Bronchial epithelial cell (primary cell): ENCODE data around the gene SPATS1. TPM values are rescaled to one million over a fixed set of nuclear protein-coding genes. Genes with fewer than 3 reads are reported as not detected.

Source experiments
- DNase-seq: peaks from one replicate; pipeline ENCODE4 v3.0.0-alpha.2; 2010; ENCODE audit warnings: low read depth
- FAIRE-seq: peaks from 2 replicates; lab custom pipeline; 2011; peaks lifted over from hg19 to GRCh38; lab: Jason Lieb, UNC
- H3K27me3 ChIP-seq: 2 replicates; pipeline ENCODE4 v1.5.1; 2011; ENCODE audit warnings: low read length; ENCODE audit not compliant: control insufficient read depth, insufficient read depth
- H3K36me3 ChIP-seq: 2 replicates; pipeline ENCODE4 v1.5.1; 2011; ENCODE audit warnings: low read length; ENCODE audit not compliant: control insufficient read depth, insufficient read depth
- H3K4me3 ChIP-seq: 2 replicates; pipeline ENCODE4 v1.5.1; 2011; ENCODE audit warnings: mild to moderate bottlenecking, low read depth, low read length, control low read depth
- total RNA-seq: library from RNA; depleted of rRNA; stranded (reverse); fragments of >200 nt; gene quantifications from 2 replicates; pipeline ENCODE4 v1.2.1, GENCODE V29; 2014
- TF ChIP-seq, protein P1 (sequence below): IDR thresholded peaks from 2 replicates; pipeline ENCODE4 v1.5.1; 2011; ENCODE audit warnings: mild to moderate bottlenecking, moderate library complexity, low read length, control low read depth, inconsistent platforms; ENCODE audit not compliant: insufficient read depth, severe bottlenecking

The SPATS1 gene, protein sequence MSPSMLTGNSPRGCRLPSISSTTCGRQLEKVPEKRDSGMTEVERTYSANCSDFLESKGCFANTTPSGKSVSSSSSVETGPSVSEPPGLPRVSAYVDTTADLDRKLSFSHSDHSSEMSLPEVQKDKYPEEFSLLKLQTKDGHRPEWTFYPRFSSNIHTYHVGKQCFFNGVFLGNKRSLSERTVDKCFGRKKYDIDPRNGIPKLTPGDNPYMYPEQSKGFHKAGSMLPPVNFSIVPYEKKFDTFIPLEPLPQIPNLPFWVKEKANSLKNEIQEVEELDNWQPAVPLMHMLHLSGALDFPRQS
- total RNA-seq = not detected in 2 replicates

DNA sequence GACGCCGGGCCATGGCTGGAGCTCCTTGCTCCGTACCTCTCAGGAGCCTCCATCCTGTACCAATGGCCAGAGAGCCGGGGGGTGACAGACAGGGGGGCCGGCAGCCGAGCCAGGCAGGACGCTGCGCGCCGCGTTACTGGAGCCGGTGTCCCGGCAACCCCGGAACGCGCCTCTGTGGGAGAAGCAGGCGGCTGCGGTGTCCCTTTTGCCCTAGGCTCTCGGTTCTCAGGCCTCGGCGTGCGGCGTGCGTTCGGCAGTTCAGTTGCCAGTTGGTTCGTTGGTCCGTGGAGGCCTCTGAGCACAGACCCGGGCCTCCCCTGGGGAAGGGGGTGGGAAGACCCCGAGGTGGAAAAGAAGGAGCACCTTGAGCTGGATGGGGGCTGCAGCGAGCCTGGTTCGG, at the start of gene SPATS1:
SPATS1 (plus strand) TSS at position 162 of the 400 bp plus-strand sequence. CDS start 446 bp downstream, outside the sequence.
- DNase-seq = no peak
- no peaks in the 10 kb centered on the region for H3K36me3 ChIP-seq
- H3K27me3 ChIP-seq = peaks cover 27% of the 10 kb centered on the region
- H3K4me3 ChIP-seq = no peak within 1 kb of the TSS
- TF ChIP-seq, protein P1, sequence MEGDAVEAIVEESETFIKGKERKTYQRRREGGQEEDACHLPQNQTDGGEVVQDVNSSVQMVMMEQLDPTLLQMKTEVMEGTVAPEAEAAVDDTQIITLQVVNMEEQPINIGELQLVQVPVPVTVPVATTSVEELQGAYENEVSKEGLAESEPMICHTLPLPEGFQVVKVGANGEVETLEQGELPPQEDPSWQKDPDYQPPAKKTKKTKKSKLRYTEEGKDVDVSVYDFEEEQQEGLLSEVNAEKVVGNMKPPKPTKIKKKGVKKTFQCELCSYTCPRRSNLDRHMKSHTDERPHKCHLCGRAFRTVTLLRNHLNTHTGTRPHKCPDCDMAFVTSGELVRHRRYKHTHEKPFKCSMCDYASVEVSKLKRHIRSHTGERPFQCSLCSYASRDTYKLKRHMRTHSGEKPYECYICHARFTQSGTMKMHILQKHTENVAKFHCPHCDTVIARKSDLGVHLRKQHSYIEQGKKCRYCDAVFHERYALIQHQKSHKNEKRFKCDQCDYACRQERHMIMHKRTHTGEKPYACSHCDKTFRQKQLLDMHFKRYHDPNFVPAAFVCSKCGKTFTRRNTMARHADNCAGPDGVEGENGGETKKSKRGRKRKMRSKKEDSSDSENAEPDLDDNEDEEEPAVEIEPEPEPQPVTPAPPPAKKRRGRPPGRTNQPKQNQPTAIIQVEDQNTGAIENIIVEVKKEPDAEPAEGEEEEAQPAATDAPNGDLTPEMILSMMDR = no peak
- FAIRE-seq = no peak

DNA sequence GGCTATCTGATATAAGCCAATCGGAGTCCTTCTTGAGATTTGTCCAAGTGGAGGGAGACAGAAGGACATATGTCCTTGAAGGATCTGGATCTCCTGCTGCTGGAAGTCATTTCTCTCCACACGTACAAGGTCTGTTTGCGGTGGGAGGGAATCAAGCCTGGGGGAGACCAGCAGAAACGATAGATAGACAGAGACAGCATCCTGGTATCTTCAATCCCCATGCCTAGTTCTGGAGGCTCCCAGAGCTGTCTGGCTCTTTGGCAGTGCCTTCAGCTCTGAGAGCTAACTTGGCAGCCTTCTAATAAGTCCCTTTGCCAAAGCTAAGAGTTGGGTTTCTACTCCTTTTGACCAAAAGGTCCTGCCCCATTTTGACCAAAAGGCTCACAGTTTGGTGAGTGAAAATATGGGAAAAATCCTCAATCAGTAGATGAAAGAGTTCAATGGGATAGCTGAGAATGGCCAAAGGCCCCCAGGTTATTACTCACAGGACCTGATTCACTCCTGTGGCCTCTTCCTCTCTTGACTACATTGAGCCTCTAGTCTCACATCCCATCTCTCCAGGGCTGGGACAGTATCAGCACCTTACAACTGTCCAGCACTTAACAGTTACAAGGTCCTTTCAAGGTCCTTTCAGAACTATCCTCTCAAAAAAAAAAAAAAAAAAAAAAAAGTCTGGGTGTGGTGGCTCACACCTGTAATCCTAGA, 49.6 kb upstream of the SPATS1 start:
- no peak for FAIRE-seq
- Histone ChIP-seq H3K27me3 (peaks cover 13% of the 10 kb centered on the region), H3K36me3 (no peaks in the 10 kb centered on the region), H3K4me3 (no peak overlapping the region)
- TF ChIP-seq, protein P1 = no peak
- no peak for DNase-seq

DNA sequence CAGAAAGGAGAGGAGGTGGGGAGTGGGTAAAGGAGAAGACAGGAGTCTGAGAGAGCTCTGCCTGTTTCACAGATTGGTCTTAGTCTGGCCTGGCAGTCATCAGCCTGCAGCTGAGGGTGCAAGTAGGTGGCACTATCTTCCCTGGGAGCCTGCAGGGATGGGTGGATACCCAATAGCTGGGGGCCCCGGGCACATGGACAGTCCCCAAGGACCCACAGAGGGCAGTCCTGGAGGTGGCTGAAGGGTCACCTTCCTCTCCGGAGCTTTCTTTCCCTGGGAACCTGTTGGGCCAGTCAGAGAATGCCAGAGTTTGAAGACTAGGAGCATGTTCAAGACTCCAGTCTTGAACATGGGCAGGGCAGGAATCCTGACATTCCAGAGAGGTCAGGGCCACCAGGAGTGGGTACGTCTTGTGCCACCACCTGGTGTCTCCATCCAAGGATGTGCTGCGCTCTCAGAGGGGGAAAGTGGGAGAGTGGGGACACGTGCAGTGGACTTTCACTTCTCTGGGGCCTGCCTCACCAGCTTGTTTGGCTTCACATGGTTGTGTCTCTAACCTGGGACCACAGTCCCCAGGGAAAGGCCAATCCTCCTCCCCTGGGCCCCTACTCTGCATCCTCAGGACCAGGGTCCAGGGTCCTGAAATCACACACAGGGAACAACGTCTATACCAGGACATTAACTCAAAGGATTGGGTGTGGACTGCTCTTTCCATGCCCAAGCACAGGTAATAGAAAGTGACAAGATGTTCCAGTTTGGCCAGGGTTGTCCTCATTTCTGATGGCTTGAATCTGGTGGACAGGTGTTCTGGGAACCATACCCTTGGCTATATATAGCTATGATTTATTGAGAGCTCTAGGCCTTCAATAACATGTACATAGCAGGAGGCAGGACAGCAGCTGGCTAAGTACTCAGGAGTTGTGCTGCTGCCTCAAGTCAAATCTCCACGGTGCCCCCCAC, 47.3 kb upstream of the SPATS1 start:
- DNase-seq (no peak), FAIRE-seq (no peak)
- H3K27me3 ChIP-seq = peaks cover 13% of the 10 kb centered on the region
- no peak overlapping the region for H3K4me3 ChIP-seq
- TF ChIP-seq, protein P1 = no peak
- peaks cover 1% of the 10 kb centered on the region for H3K36me3 ChIP-seq

DNA sequence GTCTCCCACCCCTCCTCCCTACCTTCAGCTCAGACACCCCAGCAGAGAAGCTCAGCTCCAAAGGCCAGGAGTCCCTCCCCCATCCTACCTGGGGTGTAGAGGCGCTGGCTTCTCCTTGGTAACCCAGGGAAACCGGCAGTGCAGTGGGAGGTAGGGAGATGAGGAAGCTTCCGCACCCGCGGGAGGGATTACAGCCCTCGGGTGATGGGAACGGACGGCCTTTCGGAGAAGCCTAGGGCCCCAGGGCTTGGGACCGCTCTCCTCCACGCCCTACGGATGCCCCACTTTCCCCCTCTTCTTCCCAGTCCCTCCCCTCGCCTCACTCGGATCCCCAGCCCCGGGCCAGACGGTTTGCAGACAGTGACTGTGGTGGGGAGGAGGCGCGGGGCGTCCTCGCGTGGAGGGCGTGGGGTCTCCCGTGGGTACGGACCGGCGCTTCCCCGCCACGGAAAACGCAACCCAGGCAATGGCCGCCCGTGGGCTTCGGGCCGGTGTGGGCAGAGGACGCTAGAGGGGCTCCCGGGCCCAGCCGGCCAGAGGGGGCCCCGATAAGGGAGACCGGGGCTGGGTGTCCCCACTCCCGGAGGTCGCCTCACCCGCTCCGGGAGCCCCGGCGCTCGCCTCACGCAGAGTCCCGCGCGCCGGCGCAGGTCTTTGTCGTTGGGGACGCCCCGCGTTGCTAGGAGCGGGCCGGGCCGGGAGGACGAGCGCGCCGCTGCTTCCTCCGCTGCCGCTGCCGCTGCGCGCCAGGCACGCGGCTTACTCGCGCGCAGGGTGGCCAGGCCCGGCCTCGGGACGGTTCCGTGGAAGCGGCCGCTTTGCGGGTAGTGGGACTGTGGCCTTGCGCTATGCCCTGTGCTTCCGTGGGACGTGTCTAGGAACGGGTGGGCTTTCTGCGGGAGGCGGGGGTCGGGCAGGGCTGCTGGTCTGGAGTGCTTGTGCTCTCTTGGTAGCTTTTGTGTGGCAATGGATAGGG, 45.1 kb upstream of the SPATS1 start:
- no peak for FAIRE-seq
- DNase-seq = no peak
- Histone ChIP-seq H3K27me3 (peaks cover 13% of the 10 kb centered on the region), H3K36me3 (peaks cover 12% of the 10 kb centered on the region), H3K4me3 (peak overlapping the region; percentile 31)
- TF ChIP-seq, protein P1 = no peak
